Erythroblast (primary cell): ENCODE measurements around the gene KLHL21.

Experiments
- GATA1 ChIP-seq: IDR thresholded peaks from 2 replicates; pipeline ENCODE4 v1.6.1; 2011; ENCODE audit warnings: low read depth, mild to moderate bottlenecking, control low read depth, low read length, moderate library complexity
- POLR2A ChIP-seq: IDR thresholded peaks from 2 replicates; pipeline ENCODE4 v1.6.1; 2011; ENCODE audit warnings: mild to moderate bottlenecking, low read length

DNA sequence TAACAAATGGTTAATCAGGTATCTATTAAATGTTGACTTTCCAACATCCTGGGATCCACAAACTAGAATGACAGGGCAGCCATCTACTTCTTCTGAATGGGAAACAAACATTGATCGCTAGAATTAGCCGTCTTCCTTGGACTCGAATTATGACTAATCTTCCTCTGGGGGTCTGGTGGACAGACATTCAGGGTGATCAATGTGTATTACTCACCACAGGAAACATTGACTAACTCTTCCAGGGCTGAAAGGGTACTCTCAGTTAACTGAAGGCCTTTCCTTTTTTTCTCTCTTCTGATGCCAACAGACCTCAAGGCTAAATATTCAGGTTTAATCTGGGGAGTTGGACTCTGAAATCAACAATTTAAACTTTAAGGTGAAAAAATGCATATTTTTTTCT is 57.8 kb downstream of the KLHL21 start:
- TF ChIP-seq POLR2A, result no peak
- no peak for TF ChIP-seq GATA1
